CD1c-positive myeloid dendritic cell (primary cell): ENCODE data around the gene SFMBT2.
"Not testable (repeated sequence)": the region's sequence is repeated elsewhere in the genome, so short reads cannot be mapped to it uniquely, and the experiment has no call there.

ENCODE experiments used
- DNase-seq: peaks from one replicate; pipeline ENCODE4 v3.0.0-alpha.2; 2016; ENCODE audit errors: extremely low spot score

SFMBT2 gene

DNA sequence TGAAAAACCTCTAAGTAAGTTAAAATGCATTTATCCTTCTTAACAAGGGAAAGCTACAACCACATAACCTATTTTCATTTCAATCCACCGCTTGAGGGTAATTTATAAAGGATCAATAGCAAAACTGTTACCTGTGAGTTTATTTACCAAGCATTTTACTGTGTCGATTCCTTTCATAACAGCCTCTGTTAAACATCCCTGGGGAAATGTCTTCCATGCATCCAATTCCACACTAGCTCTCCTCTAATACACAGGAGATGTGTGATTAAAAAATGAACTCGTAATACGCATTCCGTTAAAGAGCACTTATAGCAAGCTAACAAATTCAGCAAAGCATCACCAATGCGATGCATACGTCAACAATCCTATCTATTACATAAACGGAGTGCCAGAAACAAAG lies 185.7 kb downstream of the SFMBT2 start:
- DNase-seq: no peak

DNA sequence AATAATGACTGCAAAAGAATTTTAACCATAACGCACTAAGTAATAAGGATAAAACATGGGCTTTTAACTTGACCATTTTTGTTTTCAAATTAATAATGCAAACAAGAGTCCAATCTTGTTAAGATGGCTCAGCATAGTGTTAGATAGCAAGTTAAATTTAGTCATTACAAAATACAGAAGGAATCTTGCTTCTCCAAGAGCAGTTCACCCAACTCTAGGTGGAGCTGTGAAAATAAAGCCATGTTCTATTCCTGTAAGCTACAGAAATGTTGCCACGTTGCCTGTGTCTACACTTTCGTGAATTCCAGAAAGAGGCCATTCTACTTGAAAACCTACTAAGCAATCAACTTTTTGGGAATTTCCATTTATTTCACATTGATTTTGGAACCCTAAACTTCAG lies 191.9 kb downstream of the SFMBT2 start:
- DNase-seq: no peak

DNA sequence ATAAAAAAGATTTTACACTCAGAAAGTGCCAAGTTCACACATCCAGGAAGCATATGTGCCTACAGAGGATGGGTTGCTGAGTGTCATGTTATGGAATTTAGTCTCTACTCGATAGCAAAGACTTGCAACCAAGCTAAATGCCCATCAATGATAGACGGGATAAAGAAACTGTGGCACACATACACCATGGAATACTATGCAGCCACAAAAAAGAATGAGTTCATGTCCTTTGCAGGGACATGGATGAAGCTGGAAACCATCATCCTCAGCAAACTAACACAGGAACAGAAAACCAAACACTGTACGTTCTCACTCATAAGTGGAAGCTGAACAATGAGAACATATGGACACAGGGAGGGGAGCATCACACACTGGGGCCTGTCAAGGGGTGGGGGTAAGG lies 198.1 kb downstream of the SFMBT2 start:
- DNase-seq: not testable (repeated sequence)

DNA sequence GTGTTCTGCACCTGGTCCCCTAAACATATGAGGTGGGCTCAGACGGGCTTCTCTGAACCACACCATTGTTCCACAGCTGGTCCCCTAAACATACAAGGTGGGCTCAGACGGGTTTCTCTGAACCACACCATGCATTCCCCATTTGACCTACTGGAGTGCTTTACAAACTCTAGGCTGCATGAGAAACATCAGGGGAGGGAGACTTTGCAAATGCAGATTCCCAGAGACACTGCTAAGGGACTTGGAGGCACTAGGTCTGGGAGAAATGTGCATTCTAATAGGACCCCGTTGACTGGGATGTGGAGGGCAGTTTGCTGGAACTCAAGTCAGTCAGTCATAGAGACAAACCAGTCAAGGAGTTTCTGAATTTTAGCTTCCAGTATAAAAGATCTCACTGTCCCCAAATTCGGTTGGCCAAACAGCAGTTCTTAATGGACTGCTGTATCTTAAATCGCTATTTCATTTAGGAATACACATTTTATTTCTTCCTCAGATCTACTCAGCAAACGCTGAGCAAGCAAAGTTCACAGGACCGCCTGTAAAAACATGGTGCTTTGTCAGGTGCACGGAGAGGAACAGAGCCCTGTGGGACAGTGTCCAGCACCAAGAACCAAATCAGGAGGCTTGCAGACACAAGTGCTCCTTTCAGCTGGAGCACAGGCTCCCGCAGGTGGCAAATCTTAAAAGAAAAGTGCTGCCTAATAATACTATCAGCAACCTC lies 198.8 kb downstream of the SFMBT2 start:
- no peak for DNase-seq

DNA sequence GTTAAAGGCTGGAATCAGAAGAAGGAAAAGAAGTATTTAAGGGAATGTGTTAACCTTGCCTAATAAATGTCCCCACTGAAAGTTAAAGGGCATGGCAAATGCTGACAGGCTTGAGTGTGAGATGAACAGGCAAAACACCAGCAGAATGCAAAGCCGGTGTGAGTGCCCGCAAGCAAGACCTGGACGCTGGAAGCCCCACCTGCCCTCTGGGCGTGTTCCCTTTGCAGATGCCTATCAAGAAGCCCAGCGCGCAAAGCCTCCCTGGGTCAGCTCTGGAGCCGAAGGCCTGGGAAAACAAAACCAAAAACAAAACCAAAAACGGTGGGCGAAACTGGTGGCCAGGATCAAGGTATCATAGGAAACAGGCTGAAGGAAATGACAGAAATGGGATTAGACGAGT lies 200.3 kb downstream of the SFMBT2 start:
- no peak for DNase-seq

DNA sequence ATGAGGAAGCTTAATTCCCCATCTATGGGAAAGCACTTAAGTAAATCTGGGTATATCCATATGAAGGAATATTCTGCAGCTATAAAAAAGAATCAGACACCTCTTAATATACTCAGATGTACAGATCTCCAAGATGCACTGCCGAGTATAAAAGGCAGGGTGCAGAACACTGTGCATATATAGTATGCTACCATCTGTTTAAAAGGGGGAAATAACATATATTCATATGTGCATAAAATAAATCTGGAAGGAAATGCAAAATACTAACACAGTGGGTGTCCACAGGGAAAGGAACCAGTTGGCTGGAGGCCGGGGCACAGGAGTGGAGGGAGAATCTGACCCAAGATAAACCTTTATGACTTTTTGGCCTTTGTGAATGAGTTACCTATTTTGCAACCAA lies 201.4 kb downstream of the SFMBT2 start:
- DNase-seq: no peak

DNA sequence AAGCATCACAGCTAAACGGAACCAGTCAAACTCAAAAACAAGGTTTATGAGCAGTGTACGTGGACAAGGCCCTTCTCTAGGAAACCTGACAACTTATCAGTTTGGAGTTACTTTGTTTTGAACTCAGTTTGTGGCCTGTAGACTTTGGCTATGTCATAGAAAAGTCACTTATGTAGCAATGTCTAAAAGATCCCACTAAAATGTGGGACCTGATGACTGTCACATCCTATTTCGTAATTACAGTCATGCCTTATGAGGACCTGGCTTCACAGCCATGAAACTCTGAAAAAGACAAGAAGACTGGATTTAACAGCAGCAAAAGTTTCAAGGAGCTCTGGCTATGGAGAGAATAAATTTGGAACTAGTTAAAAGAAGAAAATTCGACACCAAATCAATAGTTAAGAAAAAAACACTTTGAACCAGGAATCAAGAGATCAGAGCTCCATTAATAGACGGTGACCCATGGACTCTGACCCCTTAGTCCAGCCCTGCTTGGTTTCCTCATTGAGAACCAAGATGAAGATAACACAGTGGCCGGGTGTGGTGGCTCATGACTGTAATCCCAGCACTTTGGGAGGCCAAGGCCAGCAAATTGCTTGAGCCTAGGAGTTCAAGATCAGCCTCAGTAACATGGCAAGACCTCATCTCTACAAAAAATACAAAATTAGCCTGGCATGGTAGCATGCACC lies 204.3 kb downstream of the SFMBT2 start:
- peak; percentile 23 for DNase-seq

DNA sequence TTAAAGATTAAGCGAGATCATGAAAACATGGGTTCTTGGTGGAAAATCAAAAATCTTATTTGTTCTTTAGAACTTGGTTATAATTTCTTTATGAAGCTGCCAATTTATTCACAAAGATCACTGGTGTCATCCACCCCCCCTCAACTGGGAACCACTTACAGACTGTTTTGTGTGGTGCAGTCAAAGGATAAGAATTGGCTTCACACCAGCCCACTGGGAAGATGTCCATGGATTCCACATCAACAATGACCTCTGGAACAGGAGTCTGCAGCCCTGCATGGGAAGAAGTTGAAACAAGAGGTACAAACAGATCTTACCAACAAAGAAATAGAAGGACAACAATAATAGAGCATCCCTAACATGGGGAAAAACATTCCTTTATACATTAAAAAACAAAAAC lies 205.2 kb downstream of the SFMBT2 start:
- DNase-seq: no peak

DNA sequence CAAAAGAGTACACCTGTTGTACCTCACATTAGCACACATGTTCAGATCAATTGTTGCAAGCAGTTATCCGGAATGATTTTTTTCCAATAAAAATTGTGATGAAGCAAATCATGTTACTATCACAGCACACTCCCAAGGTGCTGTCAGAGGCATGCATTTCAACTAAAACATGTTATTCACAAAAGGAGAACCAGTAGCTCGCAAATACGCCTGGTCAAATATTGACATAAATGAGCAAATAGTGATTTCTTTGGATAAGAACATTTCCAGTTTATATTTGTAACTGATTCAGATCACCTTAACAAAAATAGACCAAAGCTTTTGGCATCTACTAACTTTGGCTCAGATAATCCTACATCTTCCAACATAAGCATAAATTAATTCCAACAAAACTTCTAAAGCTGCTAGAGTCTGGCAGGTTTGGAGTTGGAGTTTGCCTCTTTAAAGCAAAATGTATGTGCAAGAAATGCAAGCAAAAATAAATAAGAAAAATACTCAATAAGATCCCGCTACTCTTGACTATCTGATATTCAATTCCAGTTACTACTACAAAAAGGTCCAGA lies 208.0 kb downstream of the SFMBT2 start:
- no peak for DNase-seq

DNA sequence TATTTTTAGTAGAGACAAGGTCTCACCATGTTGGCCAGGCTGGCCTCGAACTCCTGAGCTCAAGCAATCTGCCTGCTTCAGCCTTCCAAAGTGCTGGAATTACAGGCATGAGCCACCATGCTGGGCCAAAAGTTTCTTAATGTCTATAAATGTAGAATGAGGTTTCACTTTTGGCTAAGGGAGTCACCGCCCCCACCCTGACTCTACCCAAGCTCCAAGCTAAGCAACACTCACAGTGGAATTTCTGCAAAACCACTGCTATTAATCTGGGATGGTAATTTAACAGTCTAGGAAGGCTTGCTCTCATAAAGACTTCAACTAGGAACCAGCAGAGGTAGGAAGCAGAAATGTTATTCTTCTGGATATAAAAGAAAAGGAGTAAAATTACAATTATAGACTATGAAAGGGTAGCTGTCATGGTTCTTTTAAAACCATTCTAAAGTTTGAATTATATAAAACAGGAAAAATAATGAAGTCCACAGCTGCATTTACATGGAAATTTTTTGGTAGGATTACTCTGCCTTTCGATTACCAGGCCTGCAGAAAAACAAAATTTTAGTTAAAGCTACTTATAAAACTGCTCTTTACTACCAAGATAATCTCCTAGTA lies 211.6 kb downstream of the SFMBT2 start:
- DNase-seq: no peak

DNA sequence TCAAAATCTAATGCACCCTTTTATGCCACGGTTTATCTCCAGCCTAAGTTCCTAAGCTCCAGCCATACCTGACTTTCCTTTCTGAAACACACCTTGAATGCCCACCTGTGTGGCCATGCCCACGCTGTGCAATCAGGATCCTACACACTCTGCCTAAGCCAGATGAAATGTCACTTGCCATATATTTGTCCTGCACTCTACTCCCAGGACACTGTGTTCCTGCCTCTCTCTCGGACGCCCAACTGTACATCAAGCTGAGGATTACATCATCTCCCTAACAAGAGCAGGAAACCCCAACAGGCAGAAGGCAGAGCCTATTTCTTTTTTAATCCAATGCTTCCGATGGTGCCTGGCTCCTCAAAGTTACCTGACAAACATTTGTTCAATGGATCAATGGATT lies 214.6 kb downstream of the SFMBT2 start:
- no peak for DNase-seq

DNA sequence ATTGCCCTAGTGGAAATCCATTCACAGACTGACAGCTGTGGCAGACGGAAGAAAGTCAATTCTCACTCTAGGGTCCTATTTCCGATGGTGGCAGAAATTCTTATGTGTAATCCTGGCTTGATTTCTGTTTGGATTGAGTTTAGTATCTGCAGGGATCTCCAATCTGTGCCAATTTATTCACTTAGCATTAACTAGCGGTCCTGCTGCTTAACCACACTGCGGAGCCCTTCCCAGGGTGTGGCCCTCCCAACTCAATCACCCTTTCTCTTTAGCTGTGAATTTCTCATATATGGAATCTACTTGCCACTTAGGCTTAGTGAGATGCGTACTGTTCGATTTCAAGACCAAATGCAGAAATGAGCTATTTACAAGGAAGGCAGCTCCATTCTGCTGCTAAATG lies 215.7 kb downstream of the SFMBT2 start:
- DNase-seq: no peak

DNA sequence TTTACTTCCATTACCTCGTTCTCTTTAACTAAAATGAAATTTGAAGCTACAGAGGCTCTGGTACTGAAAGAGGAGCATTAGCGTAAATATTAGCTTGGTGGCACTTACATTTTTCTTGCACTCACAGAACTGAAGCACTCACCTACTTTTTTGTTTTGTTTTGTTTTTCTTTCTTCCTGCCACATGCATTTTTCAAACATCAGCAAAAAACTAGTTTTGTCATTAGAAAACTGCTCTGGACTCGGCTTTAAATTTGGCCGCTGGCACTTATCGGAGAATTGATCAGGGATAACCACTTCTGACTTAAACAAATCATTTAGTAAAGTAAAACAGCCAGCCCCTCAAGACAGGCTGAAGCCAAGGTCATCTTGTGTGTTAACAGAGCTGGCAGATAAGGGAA lies 216.3 kb downstream of the SFMBT2 start:
- DNase-seq: no peak

DNA sequence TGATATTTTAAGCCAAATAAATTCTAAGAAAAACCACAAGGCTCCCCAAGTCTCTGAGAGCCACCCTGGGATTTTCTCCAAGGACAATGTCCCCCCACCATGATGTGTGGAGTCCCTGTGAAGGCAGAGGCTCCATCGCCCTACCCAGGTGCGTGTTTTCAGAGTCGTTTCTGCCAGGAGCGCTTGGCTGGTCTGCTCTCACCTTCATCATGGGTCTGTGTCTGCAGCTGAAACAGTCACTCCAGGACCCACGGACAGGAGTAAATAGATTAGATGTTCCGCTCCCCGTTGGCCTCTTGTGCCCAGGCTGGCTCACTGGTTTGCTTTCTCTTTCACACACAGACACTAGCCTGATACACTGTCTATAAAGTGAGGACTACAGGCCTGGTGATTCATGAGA lies 217.5 kb downstream of the SFMBT2 start:
- no peak for DNase-seq

DNA sequence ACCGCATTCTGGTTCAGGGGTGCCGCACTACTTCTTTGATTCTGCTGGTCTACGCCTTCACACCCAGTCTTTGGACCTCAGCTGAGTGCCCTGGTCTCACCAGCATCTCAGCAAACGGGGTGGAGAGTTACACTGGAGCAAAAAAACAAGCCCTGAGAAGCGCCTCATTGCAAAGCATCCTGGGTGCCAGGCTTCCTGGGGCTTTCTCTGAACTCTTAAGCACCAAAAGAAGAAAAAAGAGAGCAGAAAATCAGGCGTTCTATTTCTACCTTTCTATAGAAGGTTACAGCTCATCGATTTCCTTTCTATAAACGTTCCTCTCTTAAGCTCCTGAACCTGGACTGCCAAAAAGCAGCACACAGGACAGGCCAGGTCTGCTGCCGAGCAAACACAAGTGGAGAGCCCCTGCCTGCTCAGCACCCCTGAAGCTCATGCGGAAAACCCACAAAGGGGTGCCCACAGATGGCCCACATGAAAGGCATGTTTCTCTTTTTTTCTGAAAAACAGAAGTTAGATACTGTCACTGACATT lies 217.9 kb downstream of the SFMBT2 start:
- DNase-seq: peak; percentile 66

DNA sequence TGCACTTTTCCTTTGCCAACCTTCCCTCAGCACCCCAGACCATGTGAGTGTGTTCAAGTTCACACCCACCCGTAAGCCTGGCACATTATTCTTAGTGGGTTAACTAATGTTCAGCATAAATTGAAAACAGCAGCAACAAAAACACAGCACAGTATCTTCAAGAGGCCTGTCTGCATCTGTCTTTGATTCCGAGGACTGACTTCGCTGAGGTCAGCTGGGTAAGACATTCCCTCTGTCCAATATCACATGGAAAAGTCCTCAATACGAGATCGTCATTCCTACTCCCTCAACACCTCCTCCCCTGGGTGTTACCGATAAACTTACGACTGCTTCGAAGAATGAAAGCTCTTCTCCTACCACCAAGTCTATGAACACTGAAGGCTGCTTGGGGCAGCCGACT lies 218.8 kb downstream of the SFMBT2 start:
- DNase-seq: no peak

DNA sequence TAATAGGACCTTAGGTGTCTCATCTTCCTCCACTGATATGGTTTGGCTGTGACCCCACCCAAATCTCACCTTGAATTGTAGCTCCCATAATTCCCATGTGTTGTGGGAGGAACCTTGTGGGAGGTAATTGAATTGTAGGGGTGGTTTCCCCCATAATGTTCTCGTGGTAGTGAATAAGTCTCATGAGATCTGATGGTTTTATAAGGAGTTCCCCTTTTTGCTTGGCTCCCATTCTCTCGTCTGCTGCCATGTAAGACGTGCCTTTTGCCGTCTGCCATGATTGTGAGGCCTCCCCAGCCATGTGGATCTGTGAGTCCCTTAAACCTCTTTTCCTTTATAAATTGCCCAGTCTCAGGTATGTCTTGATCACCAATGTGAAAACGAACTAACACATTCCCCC lies 220.1 kb downstream of the SFMBT2 start:
- DNase-seq: peak; percentile 11

DNA sequence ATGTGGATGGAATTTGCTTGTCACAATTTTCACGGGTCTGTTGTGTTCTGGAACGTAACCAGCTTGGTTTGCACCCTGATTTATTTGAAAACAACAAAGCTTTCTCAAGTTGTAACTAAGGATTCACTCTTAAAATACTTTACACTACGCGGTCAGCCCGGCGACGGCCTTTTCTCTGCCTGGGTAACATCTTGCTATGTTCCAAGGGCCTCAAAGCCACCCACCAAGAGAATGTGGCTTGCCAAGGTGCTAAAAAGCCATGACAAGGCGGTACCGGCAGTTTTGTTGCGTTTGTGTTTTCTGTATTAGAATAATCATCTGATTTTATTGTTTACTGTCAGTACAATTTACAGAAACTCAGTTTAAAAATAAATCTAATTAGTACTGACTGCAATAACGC lies 220.9 kb downstream of the SFMBT2 start:
- DNase-seq: no peak

DNA sequence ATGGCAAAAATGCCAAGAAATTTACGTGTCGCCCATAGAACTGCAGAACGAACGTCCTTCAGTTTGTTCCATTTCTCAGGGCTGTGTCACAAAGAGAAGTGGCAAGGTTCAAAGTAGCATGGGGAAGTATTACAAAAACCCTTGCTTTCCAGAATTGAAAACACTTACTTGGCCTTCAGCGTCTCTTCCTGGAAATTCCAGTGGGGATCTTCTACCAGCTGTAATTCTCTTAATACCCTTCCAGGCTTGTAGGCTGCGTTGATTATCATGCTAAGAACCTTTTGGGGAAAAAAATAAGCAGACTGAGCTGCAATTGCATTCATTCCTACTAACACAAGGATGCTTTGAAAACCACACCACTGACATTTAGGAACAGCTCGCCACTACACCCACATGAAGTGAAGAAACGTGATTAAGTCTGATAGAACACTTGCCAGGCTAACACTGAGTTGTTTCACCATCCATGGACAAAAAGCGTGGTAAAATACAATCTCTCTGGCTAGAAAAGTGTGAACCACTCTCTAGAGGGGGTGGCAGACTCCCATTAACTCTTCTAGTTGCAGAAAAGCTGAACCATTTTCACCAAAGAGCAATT lies 222.3 kb downstream of the SFMBT2 start:
- DNase-seq: peak; percentile 67

DNA sequence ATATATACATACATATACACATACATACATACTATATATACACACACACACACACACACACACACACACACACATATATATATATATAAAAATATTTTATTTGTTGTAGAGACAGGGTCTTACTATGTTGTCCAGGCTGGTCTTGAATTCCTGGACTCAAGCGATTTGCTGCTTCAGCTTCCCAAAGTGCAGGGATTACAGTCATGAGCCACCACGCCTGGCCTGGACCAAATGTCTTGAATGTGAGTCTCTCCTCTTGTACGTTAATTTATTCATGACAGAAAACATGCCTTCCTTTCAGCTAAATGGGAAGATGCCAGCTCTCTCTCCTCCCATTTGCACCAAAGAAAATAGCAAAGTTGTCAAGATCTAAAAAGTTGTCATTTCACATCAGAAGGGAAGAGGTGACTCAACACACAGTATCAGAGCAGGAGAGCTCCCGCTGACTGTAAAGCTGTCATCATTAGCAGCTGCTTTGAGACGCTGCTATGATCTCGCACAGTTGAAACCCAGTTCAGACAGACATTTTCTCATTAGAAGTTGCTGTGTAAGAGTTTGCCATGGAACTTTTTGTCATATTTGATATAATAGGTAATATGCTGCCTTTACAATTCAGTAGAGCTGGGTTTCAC lies 224.3 kb downstream of the SFMBT2 start:
- peak; percentile 65 for DNase-seq

DNA sequence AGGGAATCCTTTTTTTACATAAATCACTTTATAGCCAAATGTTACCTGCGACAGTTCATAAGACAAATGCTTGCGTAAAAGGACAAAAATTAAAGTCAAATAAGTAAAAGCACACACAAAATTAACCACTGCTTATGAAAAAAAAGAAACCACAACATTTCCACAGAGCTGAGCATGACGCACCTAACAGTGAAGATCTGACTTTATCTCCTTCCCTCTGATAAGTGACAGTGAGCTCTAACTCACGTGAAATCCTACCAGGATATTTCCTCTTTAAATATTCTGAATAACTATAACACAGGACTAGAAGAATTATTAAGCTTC lies 225.5 kb downstream of the SFMBT2 start:
- DNase-seq: peak; percentile 86
